Lower leg skin (tissue), 3 donors: ENCODE measurements around the gene ZC3HAV1L.

Source experiments
- CTCF ChIP-seq, 3 donors: fragments of 450-650 bp; IDR thresholded peaks; one replicate each; pipeline ENCODE4 v1.5.1; 2016; ENCODE audit warnings: antibody characterized with exemption in 3 of 3, mild to moderate bottlenecking in 3 of 3, moderate library complexity in 2 of 3
- POLR2A ChIP-seq, 2 donors: fragments of 450-650 bp; IDR thresholded peaks; one replicate each; pipeline ENCODE4 v1.6.1; 2016 to 2017; ENCODE audit warnings: antibody characterized with exemption in 2 of 2, mild to moderate bottlenecking in 1 of 2, moderate library complexity in 1 of 2

GRCh38 chr7:139004321-139005090, 31.3 kb downstream of the ZC3HAV1L start:
- TF ChIP-seq CTCF (IDR thresholded peaks at IDR 0.05) (no peak), POLR2A (IDR thresholded peaks at IDR 0.05) (no peak)
